M059J (cell line): ENCODE data around the gene DCLK1. TPM values are rescaled to one million over a fixed set of nuclear protein-coding genes. Genes with fewer than 3 reads are reported as not detected.

ENCODE experiments used
- DNase-seq: peaks from one replicate; pipeline ENCODE4 v3.0.0-alpha.2; 2012; ENCODE audit warnings: low read depth
- total RNA-seq: library from RNA; depleted of rRNA; stranded (reverse); fragments of >200 nt; shearing (Covaris generic); gene quantifications from 2 replicates; pipeline ENCODE4 v1.2.3, GENCODE V29; 2014

The DCLK1 gene
- total RNA-seq, 1 experiment from 2014 or later, result 2.0 TPM

- DNase-seq, result no peak
These were observed 298.2 kb downstream of the DCLK1 start for GRCh38 chr13:35833031-35833430.

- no peak for DNase-seq
These were observed 298.6 kb downstream of the DCLK1 start for GRCh38 chr13:35832551-35832950.

GRCh38 chr13:35830850-35831450, 300.2 kb downstream of the DCLK1 start:
- no peak for DNase-seq

GRCh38 chr13:35826626-35827254, 304.4 kb downstream of the DCLK1 start:
- no peak for DNase-seq

- no peak for DNase-seq
These were observed 306.4 kb downstream of the DCLK1 start for GRCh38 chr13:35824825-35825224.

- DNase-seq, result no peak
These were observed 306.8 kb downstream of the DCLK1 start for GRCh38 chr13:35824395-35824794.

GRCh38 chr13:35822666-35823065, 308.5 kb downstream of the DCLK1 start:
- no peak for DNase-seq

- peak; percentile 43 for DNase-seq
These were observed 312.5 kb downstream of the DCLK1 start for GRCh38 chr13:35818633-35819067.

GRCh38 chr13:35817642-35818607, 313.3 kb downstream of the DCLK1 start:
- DNase-seq, result no peak

- DNase-seq, result no peak
These were observed 316.6 kb downstream of the DCLK1 start for GRCh38 chr13:35814605-35815011.

- DNase-seq, result no peak
These were observed 318.4 kb downstream of the DCLK1 start for GRCh38 chr13:35812736-35813135.

GRCh38 chr13:35810321-35810720, 320.9 kb downstream of the DCLK1 start:
- DNase-seq, result no peak

GRCh38 chr13:35808846-35809245, 322.3 kb downstream of the DCLK1 start:
- DNase-seq, result no peak

GRCh38 chr13:35804901-35805300, 326.3 kb downstream of the DCLK1 start:
- peak; percentile 36 for DNase-seq

GRCh38 chr13:35797991-35798390, 333.2 kb downstream of the DCLK1 start:
- DNase-seq, result no peak

GRCh38 chr13:35797244-35797643, 333.9 kb downstream of the DCLK1 start:
- no peak for DNase-seq

- peak; percentile 15 for DNase-seq
These were observed 334.6 kb downstream of the DCLK1 start for GRCh38 chr13:35796623-35797022.

GRCh38 chr13:35794734-35795389, 336.3 kb downstream of the DCLK1 start:
- DNase-seq, result no peak

- no peak for DNase-seq
These were observed 337.4 kb downstream of the DCLK1 start for GRCh38 chr13:35793823-35794222.

- no peak for DNase-seq
These were observed 338.3 kb downstream of the DCLK1 start for GRCh38 chr13:35792911-35793310.

- no peak for DNase-seq
These were observed 339.2 kb downstream of the DCLK1 start for GRCh38 chr13:35792021-35792420.
